ENCODE results near the gene NUDT16L1.

DNA sequence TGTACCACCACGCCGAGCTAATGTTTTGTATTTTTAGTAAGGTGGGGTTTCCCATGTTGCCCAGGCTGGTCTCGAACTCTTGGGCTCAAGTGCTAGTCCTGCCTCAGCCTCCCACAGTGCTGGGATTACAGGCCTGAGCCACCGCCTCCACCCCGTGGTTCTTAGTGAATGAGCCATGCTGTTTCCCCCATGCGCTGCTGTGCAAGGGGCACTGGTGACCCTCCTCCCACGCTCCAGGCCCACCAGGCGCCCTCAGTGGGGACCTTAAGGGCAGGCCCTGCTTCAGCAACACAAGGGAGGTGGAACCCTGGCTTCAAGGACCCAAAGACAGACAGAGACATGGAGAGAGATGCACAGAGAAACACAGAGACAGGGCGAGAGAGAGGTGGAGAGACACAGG, 15.4 kb upstream of the NUDT16L1 start:
- TF ChIP-seq, protein P1, sequence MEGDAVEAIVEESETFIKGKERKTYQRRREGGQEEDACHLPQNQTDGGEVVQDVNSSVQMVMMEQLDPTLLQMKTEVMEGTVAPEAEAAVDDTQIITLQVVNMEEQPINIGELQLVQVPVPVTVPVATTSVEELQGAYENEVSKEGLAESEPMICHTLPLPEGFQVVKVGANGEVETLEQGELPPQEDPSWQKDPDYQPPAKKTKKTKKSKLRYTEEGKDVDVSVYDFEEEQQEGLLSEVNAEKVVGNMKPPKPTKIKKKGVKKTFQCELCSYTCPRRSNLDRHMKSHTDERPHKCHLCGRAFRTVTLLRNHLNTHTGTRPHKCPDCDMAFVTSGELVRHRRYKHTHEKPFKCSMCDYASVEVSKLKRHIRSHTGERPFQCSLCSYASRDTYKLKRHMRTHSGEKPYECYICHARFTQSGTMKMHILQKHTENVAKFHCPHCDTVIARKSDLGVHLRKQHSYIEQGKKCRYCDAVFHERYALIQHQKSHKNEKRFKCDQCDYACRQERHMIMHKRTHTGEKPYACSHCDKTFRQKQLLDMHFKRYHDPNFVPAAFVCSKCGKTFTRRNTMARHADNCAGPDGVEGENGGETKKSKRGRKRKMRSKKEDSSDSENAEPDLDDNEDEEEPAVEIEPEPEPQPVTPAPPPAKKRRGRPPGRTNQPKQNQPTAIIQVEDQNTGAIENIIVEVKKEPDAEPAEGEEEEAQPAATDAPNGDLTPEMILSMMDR (IDR thresholded peaks at IDR 0.05), result no peak
- TF ChIP-seq POLR2A (IDR thresholded peaks at IDR 0.05), result no peak
